Smooth muscle cell (in vitro differentiated cells): ENCODE data around the gene VPS50. TPM values are rescaled to one million over a fixed set of nuclear protein-coding genes. Genes with fewer than 3 reads are reported as not detected.
"Not testable (repeated sequence)": the region's sequence is repeated elsewhere in the genome, so short reads cannot be mapped to it uniquely, and the experiment has no call there.

Source experiments
- DNase-seq: peaks from one replicate; lab custom pipeline; 2025; ENCODE audit not compliant: unreplicated experiment; lab: John Stamatoyannopoulos, UW
- H2AFZ ChIP-seq: fragments of 200-600 bp; sonication (generic); 2 replicates; pipeline ENCODE4 v1.6.0; 2016; ENCODE audit warnings: antibody characterized with exemption, low read depth, mild to moderate bottlenecking
- H3F3A ChIP-seq: fragments of 200-600 bp; sonication (generic); 2 replicates; pipeline ENCODE4 v1.6.0; 2017; ENCODE audit warnings: antibody characterized with exemption, low read depth
- H3K27ac ChIP-seq: fragments of 200-600 bp; sonication (generic); 2 replicates; pipeline ENCODE4 v1.5.1; 2016; ENCODE audit warnings: low read depth, mild to moderate bottlenecking
- H3K27me3 ChIP-seq: fragments of 200-600 bp; sonication (generic); 2 replicates; pipeline ENCODE4 v1.6.1; 2016; ENCODE audit warnings: low read depth, mild to moderate bottlenecking
- H3K36me3 ChIP-seq: fragments of 200-600 bp; sonication (generic); 2 replicates; pipeline ENCODE4 v1.5.1; 2016; ENCODE audit warnings: low read depth
- H3K4me1 ChIP-seq: fragments of 200-600 bp; sonication (generic); 2 replicates; pipeline ENCODE4 v1.5.1; 2016; ENCODE audit warnings: low read depth
- H3K4me2 ChIP-seq: fragments of 200-600 bp; sonication (generic); 2 replicates; pipeline ENCODE4 v1.6.0; 2016; ENCODE audit warnings: mild to moderate bottlenecking
- H3K4me3 ChIP-seq: fragments of 200-600 bp; sonication (generic); 2 replicates; pipeline ENCODE4 v1.5.1; 2016; ENCODE audit warnings: mild to moderate bottlenecking
- H3K79me2 ChIP-seq: fragments of 200-600 bp; sonication (generic); 2 replicates; pipeline ENCODE4 v1.6.0; 2016; ENCODE audit warnings: low read depth, mild to moderate bottlenecking
- H3K9ac ChIP-seq: fragments of 200-600 bp; sonication (generic); 2 replicates; pipeline ENCODE4 v1.6.0; 2016; ENCODE audit warnings: low read depth
- H3K9me3 ChIP-seq: fragments of 200-600 bp; sonication (generic); replicated peaks from 2 replicates; pipeline ENCODE4 v1.5.1; 2016; ENCODE audit warnings: low read depth
- H4K20me1 ChIP-seq: fragments of 200-600 bp; sonication (generic); 2 replicates; pipeline ENCODE4 v1.6.0; 2016; ENCODE audit warnings: low read depth
- WGBS: methylation state at CpG from one replicate; pipeline ENCODE4 v1.1.7; 2016; ENCODE audit warnings: low lambda C conversion rate; 5-methylcytosine and 5-hydroxymethylcytosine counted together
- polyA plus RNA-seq: library from polyadenylated mRNA; unstranded; fragments of >200 nt; fragmentation: Nextera tagmentation; extraction: Ambion mirVana; gene quantifications from 2 replicates; pipeline ENCODE4 v1.2.1, GENCODE V29; 2016
- total RNA-seq: library from RNA; depleted of rRNA; stranded (reverse); fragments of >200 nt; gene quantifications from 2 replicates; pipeline ENCODE4 v1.2.3, GENCODE V29; 2014
- TF ChIP-seq, protein P1 (sequence below): fragments of 200-600 bp; sonication (generic); IDR thresholded peaks from 2 replicates; pipeline ENCODE4 v1.5.1; 2017; ENCODE audit warnings: borderline replicate concordance, mild to moderate bottlenecking, antibody characterized with exemption; ENCODE audit not compliant: insufficient read depth, poor library complexity, severe bottlenecking

VPS50 gene
- total and polyA plus RNA-seq, 2 experiments from 2014 or later = 7.7 to 26.7 TPM

DNA sequence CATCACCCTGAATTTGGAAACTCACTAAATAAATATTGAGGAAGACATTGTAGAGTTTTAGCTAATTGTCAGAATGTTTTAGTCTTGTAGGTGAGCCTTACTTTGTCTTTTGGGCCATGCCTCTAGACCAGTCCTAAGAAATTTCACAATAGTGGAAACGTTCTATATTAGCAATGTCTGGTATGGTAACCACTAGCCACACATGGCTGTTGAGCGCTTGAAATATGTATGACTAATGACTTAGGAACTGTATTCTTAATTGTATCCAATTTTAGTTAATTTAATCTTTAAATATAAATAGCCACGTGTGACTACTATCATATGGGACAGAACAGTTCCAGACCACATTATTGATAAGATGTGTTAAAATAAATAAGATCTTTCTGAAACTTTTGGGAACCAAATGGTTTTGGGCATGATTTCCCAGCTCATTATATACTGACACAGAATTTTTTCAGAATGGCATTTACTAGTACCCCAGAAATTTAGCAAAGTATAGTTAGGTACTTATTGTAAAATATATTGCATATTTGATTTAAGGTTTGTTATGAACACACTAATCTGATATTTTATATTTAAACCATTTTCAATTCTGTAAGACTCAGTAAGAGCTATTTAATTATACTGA, 95.0 kb downstream of the VPS50 start:
- no peaks in the 10 kb centered on the region for H3K79me2 ChIP-seq
- H3K9me3 ChIP-seq = no peaks in the 10 kb centered on the region
- H3K27me3 ChIP-seq = no peaks in the 10 kb centered on the region
- no peak overlapping the region for H2AFZ ChIP-seq
- DNase-seq = no peak
- peak overlapping the region; percentile 14 for H3K9ac ChIP-seq
- WGBS = 5% methylated on average over 3 of the region's 3 CpGs
- no peaks in the 10 kb centered on the region for H4K20me1 ChIP-seq
- H3K36me3 ChIP-seq = no peaks in the 10 kb centered on the region
- TF ChIP-seq, protein P1, sequence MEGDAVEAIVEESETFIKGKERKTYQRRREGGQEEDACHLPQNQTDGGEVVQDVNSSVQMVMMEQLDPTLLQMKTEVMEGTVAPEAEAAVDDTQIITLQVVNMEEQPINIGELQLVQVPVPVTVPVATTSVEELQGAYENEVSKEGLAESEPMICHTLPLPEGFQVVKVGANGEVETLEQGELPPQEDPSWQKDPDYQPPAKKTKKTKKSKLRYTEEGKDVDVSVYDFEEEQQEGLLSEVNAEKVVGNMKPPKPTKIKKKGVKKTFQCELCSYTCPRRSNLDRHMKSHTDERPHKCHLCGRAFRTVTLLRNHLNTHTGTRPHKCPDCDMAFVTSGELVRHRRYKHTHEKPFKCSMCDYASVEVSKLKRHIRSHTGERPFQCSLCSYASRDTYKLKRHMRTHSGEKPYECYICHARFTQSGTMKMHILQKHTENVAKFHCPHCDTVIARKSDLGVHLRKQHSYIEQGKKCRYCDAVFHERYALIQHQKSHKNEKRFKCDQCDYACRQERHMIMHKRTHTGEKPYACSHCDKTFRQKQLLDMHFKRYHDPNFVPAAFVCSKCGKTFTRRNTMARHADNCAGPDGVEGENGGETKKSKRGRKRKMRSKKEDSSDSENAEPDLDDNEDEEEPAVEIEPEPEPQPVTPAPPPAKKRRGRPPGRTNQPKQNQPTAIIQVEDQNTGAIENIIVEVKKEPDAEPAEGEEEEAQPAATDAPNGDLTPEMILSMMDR = no peak
- H3F3A ChIP-seq = no peaks in the 10 kb centered on the region
- H3K4me2 ChIP-seq = peak overlapping the region; percentile 50
- peaks cover 10% of the 10 kb centered on the region for H3K4me1 ChIP-seq
- peak overlapping the region; percentile 90 for H3K27ac ChIP-seq
- no peak overlapping the region for H3K4me3 ChIP-seq

DNA sequence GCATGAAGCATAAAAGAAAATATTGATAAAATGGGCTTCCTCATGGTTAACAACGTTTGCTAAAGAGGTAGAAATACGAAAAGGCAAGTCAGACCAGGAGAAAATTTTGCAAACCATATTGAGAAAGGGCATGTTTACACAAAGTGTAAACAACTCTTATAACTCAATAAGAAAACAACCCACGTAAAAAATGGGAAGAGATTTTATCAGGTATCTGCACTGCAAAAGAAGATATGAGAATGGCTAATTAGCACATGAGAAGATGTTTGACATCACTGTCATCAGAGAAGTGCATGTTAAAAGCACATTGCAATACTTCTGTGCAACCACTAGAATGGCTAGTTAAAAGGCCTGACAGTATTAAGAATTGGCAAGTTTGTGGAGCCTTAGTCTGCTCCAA, 99.5 kb downstream of the VPS50 start:
- H3K27ac ChIP-seq = no peak overlapping the region
- H3K4me1 ChIP-seq = peaks cover 15% of the 10 kb centered on the region
- H3K9ac ChIP-seq = no peak overlapping the region
- no peak overlapping the region for H3K4me3 ChIP-seq
- H3K9me3 ChIP-seq = no peaks in the 10 kb centered on the region
- TF ChIP-seq, protein P1 = no peak
- H3K4me2 ChIP-seq = no peak overlapping the region
- 84% methylated on average over 3 of the region's 3 CpGs for WGBS
- DNase-seq = no peak
- H3K36me3 ChIP-seq = no peaks in the 10 kb centered on the region
- no peaks in the 10 kb centered on the region for H3K27me3 ChIP-seq
- H4K20me1 ChIP-seq = no peaks in the 10 kb centered on the region
- H3F3A ChIP-seq = no peaks in the 10 kb centered on the region
- H3K79me2 ChIP-seq = no peaks in the 10 kb centered on the region
- H2AFZ ChIP-seq = no peak overlapping the region

DNA sequence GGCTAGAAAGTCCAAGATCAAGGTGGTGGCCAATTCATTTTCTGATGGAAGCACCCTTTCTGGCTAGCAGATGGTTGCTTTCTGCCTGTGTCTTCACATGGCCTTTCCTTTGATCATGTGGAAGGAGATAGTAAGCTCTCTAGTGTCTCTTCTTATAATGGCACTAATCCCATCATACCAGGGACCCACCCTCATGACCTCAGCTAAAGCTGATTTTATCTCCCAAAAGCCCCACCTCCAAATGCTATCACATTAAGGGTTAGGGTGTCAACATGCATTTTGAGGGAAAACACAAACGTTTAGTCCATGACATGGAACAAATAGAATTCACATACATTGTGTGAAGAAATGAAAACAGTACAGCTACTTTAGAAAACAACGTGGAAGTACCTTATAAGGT, 100.0 kb downstream of the VPS50 start:
- no peak for DNase-seq
- TF ChIP-seq, protein P1 = no peak
- H3K4me2 ChIP-seq = no peak overlapping the region
- no peak overlapping the region for H3K27ac ChIP-seq
- no peak overlapping the region for H2AFZ ChIP-seq
- no peak overlapping the region for H3K9ac ChIP-seq
- H3K4me1 ChIP-seq = peaks cover 16% of the 10 kb centered on the region
- H3K79me2 ChIP-seq = no peaks in the 10 kb centered on the region
- no peaks in the 10 kb centered on the region for H3K36me3 ChIP-seq
- no peaks in the 10 kb centered on the region for H3F3A ChIP-seq
- H3K27me3 ChIP-seq = no peaks in the 10 kb centered on the region
- WGBS = 88% methylated on average over 2 of the region's 2 CpGs
- H3K4me3 ChIP-seq = no peak overlapping the region
- H3K9me3 ChIP-seq = no peaks in the 10 kb centered on the region
- H4K20me1 ChIP-seq = no peaks in the 10 kb centered on the region

DNA sequence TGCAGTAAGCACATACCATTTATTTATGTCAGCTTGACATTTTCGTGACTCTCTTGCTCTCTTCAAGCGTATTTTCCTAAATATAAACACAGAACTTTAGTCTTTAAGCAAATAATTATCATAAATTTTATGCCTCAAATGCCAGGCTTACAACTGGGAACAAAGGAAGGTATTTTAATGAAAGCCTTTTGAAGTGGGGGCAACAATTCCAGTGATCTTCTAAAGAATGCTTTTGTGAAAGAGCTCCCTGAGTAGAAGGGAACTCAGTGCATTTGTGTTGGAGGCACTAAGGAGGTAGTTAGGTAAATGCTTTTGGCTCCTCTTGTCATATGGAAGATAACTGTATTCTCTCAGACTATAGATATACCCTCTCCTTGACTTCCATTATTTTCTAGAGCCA, 104.9 kb downstream of the VPS50 start:
- H3K36me3 ChIP-seq = peaks cover 6% of the 10 kb centered on the region
- H2AFZ ChIP-seq = no peak overlapping the region
- H3K27ac ChIP-seq = no peak overlapping the region
- no peaks in the 10 kb centered on the region for H3K9me3 ChIP-seq
- H3K4me2 ChIP-seq = no peak overlapping the region
- WGBS = 50% methylated on average over 2 of the region's 2 CpGs
- no peak overlapping the region for H3K4me3 ChIP-seq
- peaks cover 25% of the 10 kb centered on the region for H3K4me1 ChIP-seq
- no peaks in the 10 kb centered on the region for H4K20me1 ChIP-seq
- TF ChIP-seq, protein P1 = no peak
- H3F3A ChIP-seq = no peaks in the 10 kb centered on the region
- H3K27me3 ChIP-seq = no peaks in the 10 kb centered on the region
- H3K9ac ChIP-seq = no peak overlapping the region
- DNase-seq = no peak
- no peaks in the 10 kb centered on the region for H3K79me2 ChIP-seq

DNA sequence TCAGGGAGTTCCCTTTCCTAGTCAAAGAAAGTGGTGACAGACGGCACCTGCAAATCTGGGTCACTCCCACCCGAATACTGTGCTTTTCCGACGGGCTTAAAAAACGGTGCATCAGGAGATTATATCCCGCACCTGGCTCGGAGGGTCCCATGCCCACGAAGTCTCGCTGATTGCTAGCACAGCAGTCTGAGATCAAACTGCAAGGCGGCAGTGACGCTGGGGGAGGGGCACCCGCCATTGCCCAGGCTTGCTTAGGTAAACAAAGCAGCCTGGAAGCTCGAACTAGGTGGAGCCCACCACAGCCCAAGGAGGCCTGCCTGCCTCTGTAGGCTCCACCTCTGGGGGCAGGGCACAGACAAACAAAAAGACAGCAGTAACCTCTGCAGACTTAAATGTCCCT, 110.0 kb downstream of the VPS50 start:
- not testable (repeated sequence) for H4K20me1 ChIP-seq, H3K4me3 ChIP-seq, H3K9me3 ChIP-seq, H2AFZ ChIP-seq, H3K79me2 ChIP-seq, H3K36me3 ChIP-seq, H3F3A ChIP-seq, DNase-seq, H3K27me3 ChIP-seq, H3K4me2 ChIP-seq, H3K9ac ChIP-seq, H3K27ac ChIP-seq
- 93% methylated on average over 13 of the region's 13 CpGs for WGBS
- peaks cover 13% of the 10 kb centered on the region for H3K4me1 ChIP-seq
